Fibroblast of pulmonary artery (primary cell): ENCODE measurements around the gene LY6G5C.

ENCODE experiments used
- DNase-seq: peaks from one replicate; pipeline ENCODE4 v3.0.0-alpha.2; 2010; ENCODE audit warnings: low read depth
- H3K4me3 ChIP-seq: replicated peaks from 2 replicates; pipeline ENCODE4 v1.5.1; 2011; ENCODE audit warnings: low read depth, mild to moderate bottlenecking, control low read depth, low read length, moderate library complexity
- CTCF ChIP-seq: IDR thresholded peaks from 2 replicates; pipeline ENCODE4 v1.5.1; 2011; ENCODE audit warnings: mild to moderate bottlenecking, control low read depth, low read length, inconsistent platforms; ENCODE audit errors: missing control alignments

The LY6G5C gene

GRCh38 chr6:31660381-31661261 is 20.2 kb downstream of the LY6G5C start, which contains the start of gene C6orf47:
Gene C6orf47, minus strand, starts transcription at chr6:31660778. Its CDS starts 831 bp downstream, at chr6:31659947.
- peak within 1 kb of the TSS; percentile 96 for H3K4me3 ChIP-seq
- peak; percentile 82 for DNase-seq
- no peak for TF ChIP-seq CTCF

GRCh38 chr6:31659649-31660380 is 21.1 kb downstream of the LY6G5C start:
- no peak for TF ChIP-seq CTCF
- H3K4me3 ChIP-seq = peak overlapping the region; percentile 96
- peak; percentile 18 for DNase-seq

DNA sequence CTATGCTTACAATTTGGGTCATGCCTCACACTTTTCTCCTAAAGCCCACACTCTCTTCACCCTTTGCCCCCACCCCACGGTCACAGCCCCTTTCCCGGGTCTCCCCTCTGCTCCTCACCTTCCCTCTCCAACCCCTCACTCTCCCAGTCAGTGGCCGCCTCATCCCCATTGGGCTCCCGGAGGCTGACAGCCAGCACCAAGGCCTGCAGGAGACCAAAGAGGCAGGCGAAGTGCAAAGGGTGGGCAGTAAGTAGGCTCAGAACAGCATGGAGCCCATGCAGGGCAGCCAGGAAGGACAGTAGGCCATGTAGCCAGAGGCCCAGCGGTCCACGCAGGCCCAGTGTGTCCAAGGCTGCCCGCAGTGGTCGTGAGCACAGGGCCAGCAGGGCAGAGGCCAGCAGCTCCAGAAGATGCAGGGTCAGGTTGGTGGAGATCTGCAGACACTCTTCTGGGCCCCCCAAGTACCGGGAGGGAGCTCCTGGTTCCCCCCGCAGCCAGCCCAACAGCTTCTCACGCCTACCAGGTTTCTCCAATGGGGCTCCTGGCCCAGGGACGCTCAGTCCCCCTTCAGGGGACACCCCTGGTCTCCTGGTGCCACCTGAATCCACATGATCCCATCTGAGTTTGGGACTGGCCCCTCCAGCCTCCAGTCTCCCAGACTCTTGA is 21.8 kb downstream of the LY6G5C start:
- peak overlapping the region; percentile 96 for H3K4me3 ChIP-seq
- DNase-seq = no peak
- no peak for TF ChIP-seq CTCF

- no peak for TF ChIP-seq CTCF
- DNase-seq = no peak
- no peak overlapping the region for H3K4me3 ChIP-seq
Observed at GRCh38 chr6:31658158-31658688, 22.6 kb downstream of the LY6G5C start.

GRCh38 chr6:31657406-31658157 is 23.3 kb downstream of the LY6G5C start:
- no peak for TF ChIP-seq CTCF
- DNase-seq = no peak
- H3K4me3 ChIP-seq = no peak overlapping the region
